ENCODE data around the gene IL17RD. TPM values are rescaled to one million over a fixed set of nuclear protein-coding genes. Genes with fewer than 3 reads are reported as not detected.

The IL17RD gene
- total RNA-seq, 1 experiment from 2014 or later = 31.7 TPM

DNA sequence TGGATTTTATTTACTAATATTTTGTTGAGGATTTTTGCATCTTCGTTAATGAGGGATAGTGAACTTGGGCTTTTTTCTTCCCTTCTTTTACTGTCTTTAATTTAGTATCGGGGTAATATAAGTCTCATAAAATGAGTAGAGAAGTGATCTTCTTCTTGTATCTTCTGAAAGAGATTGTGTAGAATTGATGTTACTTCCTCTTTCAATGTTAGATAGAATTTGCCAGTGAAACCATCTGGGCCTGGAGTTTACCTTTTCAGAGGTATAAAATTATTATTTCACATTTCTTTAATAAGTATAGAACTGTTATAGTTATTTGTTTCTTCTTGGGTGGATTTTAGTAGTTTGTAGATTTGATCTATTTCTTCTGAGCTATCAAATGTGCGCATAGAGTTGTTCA is 26.9 kb upstream of the IL17RD start:
- peaks cover 3% of the 10 kb centered on the region; the same call in 1 of the 2 replicates for H3K27me3 Mint-ChIP-seq (ENCODE audit: low read depth)
- H2AK5ac ChIP-seq (ENCODE audit: insufficient read length, low read length) = no peak overlapping the region
- H3K4me2 ChIP-seq (ENCODE audit: insufficient read depth, insufficient read length, low read length) = no peak overlapping the region
- no peak overlapping the region for H3K27ac ChIP-seq (ENCODE audit: insufficient read length, low read depth, low read length)
- no peak overlapping the region for H2BK5ac ChIP-seq (ENCODE audit: insufficient read length, low read length)
- no peak overlapping the region for H2BK15ac ChIP-seq (ENCODE audit: low read depth, low read length)
- no peak overlapping the region for H4K91ac ChIP-seq (ENCODE audit: insufficient read length, low read depth, low read length)
- TF ChIP-seq, protein P1, sequence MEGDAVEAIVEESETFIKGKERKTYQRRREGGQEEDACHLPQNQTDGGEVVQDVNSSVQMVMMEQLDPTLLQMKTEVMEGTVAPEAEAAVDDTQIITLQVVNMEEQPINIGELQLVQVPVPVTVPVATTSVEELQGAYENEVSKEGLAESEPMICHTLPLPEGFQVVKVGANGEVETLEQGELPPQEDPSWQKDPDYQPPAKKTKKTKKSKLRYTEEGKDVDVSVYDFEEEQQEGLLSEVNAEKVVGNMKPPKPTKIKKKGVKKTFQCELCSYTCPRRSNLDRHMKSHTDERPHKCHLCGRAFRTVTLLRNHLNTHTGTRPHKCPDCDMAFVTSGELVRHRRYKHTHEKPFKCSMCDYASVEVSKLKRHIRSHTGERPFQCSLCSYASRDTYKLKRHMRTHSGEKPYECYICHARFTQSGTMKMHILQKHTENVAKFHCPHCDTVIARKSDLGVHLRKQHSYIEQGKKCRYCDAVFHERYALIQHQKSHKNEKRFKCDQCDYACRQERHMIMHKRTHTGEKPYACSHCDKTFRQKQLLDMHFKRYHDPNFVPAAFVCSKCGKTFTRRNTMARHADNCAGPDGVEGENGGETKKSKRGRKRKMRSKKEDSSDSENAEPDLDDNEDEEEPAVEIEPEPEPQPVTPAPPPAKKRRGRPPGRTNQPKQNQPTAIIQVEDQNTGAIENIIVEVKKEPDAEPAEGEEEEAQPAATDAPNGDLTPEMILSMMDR (conservative IDR thresholded peaks at IDR 0.05) = no peak
- H3K4ac ChIP-seq (ENCODE audit: low read depth, low read length) = no peak overlapping the region
- no peaks in the 10 kb centered on the region for H3K23me2 ChIP-seq (ENCODE audit: insufficient read length, low read depth, low read length, poor library complexity, severe bottlenecking)
- H3K14ac ChIP-seq (ENCODE audit: insufficient read depth, low read length) = no peak overlapping the region
- no peak overlapping the region for H3K4me3 Mint-ChIP-seq
- no peaks in the 10 kb centered on the region for H3K79me1 ChIP-seq (ENCODE audit: insufficient read depth, low read depth, low read length, poor library complexity, severe bottlenecking)
- H3K9me3 ChIP-seq (ENCODE audit: control insufficient read depth, low read depth, low read length) = no peaks in the 10 kb centered on the region
- H4K20me1 ChIP-seq (ENCODE audit: control insufficient read depth, insufficient read depth, insufficient read length) = no peaks in the 10 kb centered on the region
- H3K56ac ChIP-seq (ENCODE audit: insufficient read length, low read depth, low read length) = no peak overlapping the region
- H3K27ac Mint-ChIP-seq = 0 out of 7 replicates have a peak overlapping the region, but pooled peaks of 1 of the 3 experiments have one; percentile 65
- H4K8ac ChIP-seq (replicated peaks; ENCODE audit: insufficient read length, low read depth, low read length) = no peak overlapping the region
- no peak overlapping the region for H2BK20ac ChIP-seq (ENCODE audit: low read depth, low read length, poor library complexity, severe bottlenecking)
- H2AFZ ChIP-seq (ENCODE audit: low read length) = no peak overlapping the region
- H3T11ph ChIP-seq (ENCODE audit: low read length) = no peak overlapping the region
- H3K79me2 ChIP-seq (ENCODE audit: insufficient read depth, low read length) = no peaks in the 10 kb centered on the region
- peaks cover 10 to 15% of the 10 kb centered on the region in 2 experiments for H3K4me1 Mint-ChIP-seq
- H3K36me3 Mint-ChIP-seq (ENCODE audit: insufficient read depth in 1 of 3, low read depth in 3 of 3) = no peaks in the 10 kb centered on the region
- no peak overlapping the region for H4K5ac ChIP-seq (ENCODE audit: insufficient read length, low read depth, low read length)
- H2BK12ac ChIP-seq (ENCODE audit: insufficient read length, low read depth, low read length) = no peak overlapping the region
- WGBS (ENCODE audit: extremely low coverage, insufficient read length, low lambda C conversion rate) = no CpG with 5 or more reads among the region's 3 CpGs
- no peak overlapping the region for H3K18ac ChIP-seq (ENCODE audit: insufficient read length, low read depth, low read length)
- no peak for DNase-seq
- H3K9me3 Mint-ChIP-seq = no peaks in the 10 kb centered on the region
- H3K27me3 ChIP-seq (ENCODE audit: insufficient read depth, low read length) = no peaks in the 10 kb centered on the region
- H3K4me1 ChIP-seq (ENCODE audit: insufficient read depth, low read length) = no peaks in the 10 kb centered on the region; the same call in 1 of the 2 replicates
- H2BK120ac ChIP-seq (ENCODE audit: low read depth, low read length, poor library complexity, severe bottlenecking) = no peak overlapping the region
- no peak overlapping the region for H3K23ac ChIP-seq (ENCODE audit: insufficient read length, low read depth, low read length)
- H3K9ac ChIP-seq (ENCODE audit: extremely low read depth, insufficient read length, low read length) = no peak overlapping the region
